Osteoblast (primary cell): Measurements from ENCODE around the gene CELF2. TPM values are rescaled to one million over a fixed set of nuclear protein-coding genes. Genes with fewer than 3 reads are reported as not detected.

Experiments used
- DNase-seq: peaks from one replicate; pipeline ENCODE4 v3.0.0; 2011; ENCODE audit warnings: low spot score, mixed read lengths; ENCODE audit not compliant: insufficient read length; ENCODE audit errors: missing footprints
- H2AFZ ChIP-seq: 2 replicates; pipeline ENCODE4 v1.6.0; 2011; ENCODE audit warnings: mild to moderate bottlenecking, low read length
- H3K27ac ChIP-seq: 2 replicates; pipeline ENCODE4 v1.5.1; 2011; ENCODE audit warnings: mild to moderate bottlenecking, low read depth, low read length, moderate library complexity
- H3K27me3 ChIP-seq: 2 replicates; pipeline ENCODE4 v1.6.0; 2012; ENCODE audit warnings: mild to moderate bottlenecking, control low read depth, inconsistent platforms, low read length, moderate library complexity; ENCODE audit not compliant: insufficient read depth
- H3K36me3 ChIP-seq: 2 replicates; pipeline ENCODE4 v1.5.1; 2011; ENCODE audit warnings: mild to moderate bottlenecking, low read length, control low read depth, moderate library complexity; ENCODE audit not compliant: insufficient read depth
- H3K4me1 ChIP-seq: 2 replicates; pipeline ENCODE4 v1.5.1; 2011; ENCODE audit warnings: mild to moderate bottlenecking, low read length, control low read depth, moderate library complexity; ENCODE audit not compliant: insufficient read depth
- H3K4me2 ChIP-seq: 2 replicates; pipeline ENCODE4 v1.6.0; 2011; ENCODE audit warnings: mild to moderate bottlenecking, low read length; ENCODE audit not compliant: insufficient read depth
- H3K4me3 ChIP-seq: fragments of 200-600 bp; sonication (generic); 3 replicates; pipeline ENCODE4 v1.5.1; 2012; ENCODE audit warnings: mild to moderate bottlenecking, low read length, inconsistent platforms; ENCODE audit not compliant: insufficient read depth
- H3K79me2 ChIP-seq: 2 replicates; pipeline ENCODE4 v1.6.0; 2012; ENCODE audit warnings: mild to moderate bottlenecking, low read length, control low read depth, inconsistent platforms; ENCODE audit not compliant: insufficient read depth
- H3K9me3 ChIP-seq: 2 replicates; pipeline ENCODE4 v1.5.1; 2011; ENCODE audit warnings: low read depth, low read length, control low read depth
- H4K20me1 ChIP-seq: 2 replicates; pipeline ENCODE4 v1.6.0; 2012; ENCODE audit warnings: mild to moderate bottlenecking, low read length, control low read depth; ENCODE audit not compliant: insufficient read depth
- total RNA-seq: library from RNA; depleted of rRNA; stranded (reverse); fragments of >200 nt; gene quantifications from 2 replicates; pipeline ENCODE4 v1.2.3, GENCODE V29; 2012
- TF ChIP-seq, protein P1 (sequence below): IDR thresholded peaks from 2 replicates; pipeline ENCODE4 v1.5.1; 2011; ENCODE audit warnings: mild to moderate bottlenecking, low read depth, low read length, moderate library complexity; ENCODE audit errors: extremely low read depth

Gene CELF2
- total RNA-seq, 1 donor, result 7.6 TPM

- H3K27me3 ChIP-seq, result no peaks in the 10 kb centered on the region
- H3K79me2 ChIP-seq, result no peaks in the 10 kb centered on the region
- no peaks in the 10 kb centered on the region for H4K20me1 ChIP-seq
- TF ChIP-seq, protein P1, sequence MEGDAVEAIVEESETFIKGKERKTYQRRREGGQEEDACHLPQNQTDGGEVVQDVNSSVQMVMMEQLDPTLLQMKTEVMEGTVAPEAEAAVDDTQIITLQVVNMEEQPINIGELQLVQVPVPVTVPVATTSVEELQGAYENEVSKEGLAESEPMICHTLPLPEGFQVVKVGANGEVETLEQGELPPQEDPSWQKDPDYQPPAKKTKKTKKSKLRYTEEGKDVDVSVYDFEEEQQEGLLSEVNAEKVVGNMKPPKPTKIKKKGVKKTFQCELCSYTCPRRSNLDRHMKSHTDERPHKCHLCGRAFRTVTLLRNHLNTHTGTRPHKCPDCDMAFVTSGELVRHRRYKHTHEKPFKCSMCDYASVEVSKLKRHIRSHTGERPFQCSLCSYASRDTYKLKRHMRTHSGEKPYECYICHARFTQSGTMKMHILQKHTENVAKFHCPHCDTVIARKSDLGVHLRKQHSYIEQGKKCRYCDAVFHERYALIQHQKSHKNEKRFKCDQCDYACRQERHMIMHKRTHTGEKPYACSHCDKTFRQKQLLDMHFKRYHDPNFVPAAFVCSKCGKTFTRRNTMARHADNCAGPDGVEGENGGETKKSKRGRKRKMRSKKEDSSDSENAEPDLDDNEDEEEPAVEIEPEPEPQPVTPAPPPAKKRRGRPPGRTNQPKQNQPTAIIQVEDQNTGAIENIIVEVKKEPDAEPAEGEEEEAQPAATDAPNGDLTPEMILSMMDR, result no peak
- H2AFZ ChIP-seq, result no peak overlapping the region
- no peak overlapping the region for H3K27ac ChIP-seq
- H3K4me2 ChIP-seq, result no peak overlapping the region
- no peaks in the 10 kb centered on the region for H3K9me3 ChIP-seq
- H3K4me3 ChIP-seq, result no peak overlapping the region
- no peak for DNase-seq
- H3K4me1 ChIP-seq, result no peaks in the 10 kb centered on the region
- H3K36me3 ChIP-seq, result no peaks in the 10 kb centered on the region
Measured at GRCh38 chr10:11111490-11111889, 93.8 kb downstream of the CELF2 start.

DNA sequence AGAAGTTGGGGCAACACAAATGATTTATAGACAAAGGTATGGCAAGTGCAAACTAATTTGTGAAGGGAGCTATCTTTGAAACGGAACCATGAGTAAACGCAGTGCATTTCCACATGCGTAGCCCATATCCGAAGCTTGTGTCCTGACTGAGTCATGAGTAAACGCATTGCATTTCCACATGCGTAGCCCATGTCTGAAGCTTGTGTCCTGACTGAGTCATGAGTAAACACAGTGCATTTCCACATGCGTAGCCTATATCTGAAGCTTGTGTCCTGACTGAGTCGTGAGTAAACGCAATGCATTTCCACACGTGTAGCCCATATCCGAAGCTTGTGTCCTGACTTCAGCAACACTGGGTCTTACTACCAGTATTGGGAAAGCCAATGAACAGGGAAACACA lies 95.0 kb downstream of the CELF2 start:
- H3K9me3 ChIP-seq, result no peaks in the 10 kb centered on the region
- no peak for DNase-seq
- no peaks in the 10 kb centered on the region for H3K79me2 ChIP-seq

GRCh38 chr10:11113156-11113555 lies 95.5 kb downstream of the CELF2 start:
- Histone ChIP-seq H3K9me3 (no peaks in the 10 kb centered on the region), H3K36me3 (no peaks in the 10 kb centered on the region), H3K4me3 (no peak overlapping the region), H3K4me1 (no peaks in the 10 kb centered on the region), H3K27me3 (no peaks in the 10 kb centered on the region), H4K20me1 (no peaks in the 10 kb centered on the region), H3K27ac (no peak overlapping the region), H3K79me2 (no peaks in the 10 kb centered on the region), H3K4me2 (no peak overlapping the region), H2AFZ (no peak overlapping the region)
- DNase-seq, result no peak
- TF ChIP-seq, protein P1, result no peak

More for the DNA sequence above, 95.0 kb downstream of the CELF2 start:
- TF ChIP-seq, protein P1, result no peak
- no peak overlapping the region for H3K4me3 ChIP-seq
- no peak overlapping the region for H3K27ac ChIP-seq
- no peaks in the 10 kb centered on the region for H3K36me3 ChIP-seq
- H2AFZ ChIP-seq, result no peak overlapping the region
- H4K20me1 ChIP-seq, result no peaks in the 10 kb centered on the region
- no peaks in the 10 kb centered on the region for H3K27me3 ChIP-seq
- H3K4me2 ChIP-seq, result no peak overlapping the region
- no peaks in the 10 kb centered on the region for H3K4me1 ChIP-seq

DNA sequence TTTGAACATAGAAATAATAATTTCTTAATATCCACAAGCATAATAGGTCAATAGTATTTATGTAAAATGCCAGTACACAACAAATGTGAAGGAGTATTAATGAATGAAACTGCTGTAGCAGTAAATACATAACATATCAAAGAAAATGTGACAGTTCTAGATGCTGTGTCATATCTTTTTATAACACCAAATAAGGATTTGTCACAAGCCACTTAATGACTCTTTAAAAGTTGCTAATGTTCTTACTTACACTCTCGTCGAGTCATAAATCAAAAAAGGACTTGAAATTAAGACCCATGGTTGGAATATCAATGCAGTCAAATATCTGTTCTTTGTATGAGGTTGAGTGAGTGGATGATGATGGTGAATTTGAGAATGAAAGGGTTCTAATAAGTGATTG lies 96.6 kb downstream of the CELF2 start:
- Histone ChIP-seq H3K4me3 (no peak overlapping the region), H3K27ac (no peak overlapping the region), H3K9me3 (no peaks in the 10 kb centered on the region), H2AFZ (no peak overlapping the region), H4K20me1 (no peaks in the 10 kb centered on the region), H3K4me1 (no peaks in the 10 kb centered on the region), H3K4me2 (no peak overlapping the region), H3K36me3 (no peaks in the 10 kb centered on the region), H3K27me3 (no peaks in the 10 kb centered on the region), H3K79me2 (no peaks in the 10 kb centered on the region)
- TF ChIP-seq, protein P1, result no peak
- no peak for DNase-seq
